NCI-H69 (cell line): ENCODE data around the gene ADGRG2.

Experiments
- DNase-seq: peaks from one replicate; lab custom pipeline; 2025; lab: John Stamatoyannopoulos, UW

ADGRG2 gene

DNA sequence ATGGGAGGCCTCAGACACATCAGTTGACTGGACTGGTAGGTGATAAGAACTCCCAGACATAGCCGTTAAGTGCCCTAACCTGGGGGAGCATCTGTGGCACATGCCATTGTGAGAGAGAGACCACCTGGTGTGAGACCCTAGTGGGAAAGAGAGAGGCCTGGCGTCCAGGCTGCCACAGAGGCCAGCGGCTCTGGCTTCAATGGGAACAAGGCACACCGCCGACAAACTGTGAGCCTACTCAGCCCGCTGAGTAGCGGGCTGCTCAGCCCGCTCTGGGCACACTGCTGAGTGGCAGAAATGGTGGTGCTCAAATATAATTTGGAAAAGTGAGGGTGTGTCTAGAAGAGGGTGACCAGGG, 172.3 kb downstream of the ADGRG2 start:
- DNase-seq = no peak

DNA sequence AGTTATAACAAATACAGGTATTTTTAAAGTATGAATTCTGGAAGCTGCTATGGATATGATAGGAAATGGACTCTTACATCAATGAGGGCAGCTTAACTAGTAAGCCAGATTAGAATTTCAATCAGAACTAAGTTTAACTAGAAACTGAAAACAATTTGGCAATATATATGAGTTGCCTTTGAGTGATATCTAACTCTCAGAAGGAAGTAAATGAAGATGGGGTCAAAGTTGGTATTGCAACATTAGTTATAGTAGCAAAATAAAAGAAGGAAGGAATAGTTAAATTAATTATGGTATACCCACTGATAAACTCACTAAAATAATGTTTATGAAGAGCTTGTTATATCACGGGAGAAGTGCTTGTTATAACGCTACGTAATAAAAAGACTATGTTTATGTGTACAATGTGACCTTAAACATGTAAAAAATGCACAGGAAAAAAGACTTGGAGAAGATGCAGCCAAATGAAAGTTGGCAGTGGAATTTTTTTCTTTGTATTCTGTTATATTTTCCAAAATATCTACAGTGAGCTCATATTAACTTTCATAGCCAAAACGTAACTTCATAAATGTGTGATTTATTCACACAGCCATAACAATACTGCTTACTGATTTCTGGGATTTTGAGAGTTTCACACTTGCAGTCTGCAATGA, 172.9 kb downstream of the ADGRG2 start:
- DNase-seq = no peak

DNA sequence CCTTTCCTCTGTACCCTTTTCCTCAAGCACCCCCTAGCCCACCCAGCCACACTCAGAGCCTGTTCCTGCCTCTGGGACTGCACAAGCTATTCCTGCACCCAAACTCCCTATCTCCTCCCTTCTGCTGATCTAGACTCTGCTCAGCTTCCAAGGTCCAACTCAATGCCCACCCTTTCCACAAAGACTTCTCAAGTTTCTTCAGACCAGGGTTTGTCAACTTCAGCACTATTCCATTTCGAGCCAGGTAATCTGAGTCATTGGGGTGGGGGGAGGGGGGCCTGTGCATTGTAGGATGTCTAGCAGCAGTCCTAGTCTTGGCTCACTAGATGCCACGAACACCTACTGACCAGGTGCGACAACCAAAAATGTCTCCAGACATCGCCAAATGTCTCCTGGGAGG, 175.7 kb downstream of the ADGRG2 start:
- DNase-seq = no peak

DNA sequence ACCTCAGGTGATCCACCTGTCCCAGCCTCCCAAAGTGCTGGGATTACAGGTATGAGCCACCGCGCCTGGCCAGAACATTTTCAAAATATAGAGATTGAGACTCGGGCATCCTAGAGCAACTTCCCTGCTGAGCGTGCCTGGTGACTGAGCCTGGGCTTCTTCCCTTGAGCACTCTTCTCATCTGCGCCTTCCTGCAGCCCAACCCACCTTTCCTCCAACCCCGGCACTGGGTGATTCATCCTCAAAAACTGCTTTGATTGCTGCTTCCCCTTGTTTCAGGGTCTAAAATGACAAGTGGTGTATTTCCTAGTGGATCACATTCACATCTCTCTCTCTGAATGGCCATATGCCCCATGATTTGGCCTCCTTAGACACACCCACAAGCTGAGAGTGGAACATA, 176.1 kb downstream of the ADGRG2 start:
- no peak for DNase-seq

DNA sequence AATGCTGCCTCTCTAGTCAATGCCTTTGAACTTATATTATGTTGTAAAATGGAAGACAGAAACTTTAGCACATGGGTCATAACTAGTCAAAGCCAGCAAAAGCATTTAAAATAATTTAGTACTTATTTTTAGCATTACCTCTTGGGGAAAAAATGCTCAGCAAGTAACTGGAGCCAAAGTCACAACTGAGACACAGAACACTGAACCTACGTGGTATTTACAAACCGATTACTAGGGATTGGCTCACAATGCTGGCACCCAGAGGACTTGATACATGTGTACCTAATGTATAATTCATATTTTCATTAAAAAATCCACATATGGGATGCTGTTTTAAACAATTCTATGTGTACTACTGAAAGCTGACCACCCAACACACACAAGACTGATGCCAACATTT, 176.8 kb downstream of the ADGRG2 start:
- no peak for DNase-seq

DNA sequence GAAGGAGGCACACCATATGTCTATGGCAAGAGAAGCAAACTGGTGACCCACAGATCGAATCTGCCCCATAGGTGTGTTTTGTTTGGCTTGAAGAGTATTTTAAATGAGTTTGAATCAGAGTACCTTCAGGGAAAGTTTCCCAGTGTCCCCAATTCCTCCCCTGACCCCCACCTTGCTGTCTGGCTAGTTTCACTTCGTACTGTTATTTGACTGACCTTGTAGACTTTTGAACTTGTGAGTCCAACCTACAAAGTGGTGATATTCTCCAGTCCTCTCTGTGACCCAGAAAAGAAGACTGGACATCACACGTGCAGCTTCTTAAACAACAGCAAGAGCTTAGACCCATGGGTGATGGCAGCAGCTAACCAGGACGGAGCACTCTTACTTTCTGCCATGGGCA, 177.8 kb downstream of the ADGRG2 start:
- DNase-seq = no peak

DNA sequence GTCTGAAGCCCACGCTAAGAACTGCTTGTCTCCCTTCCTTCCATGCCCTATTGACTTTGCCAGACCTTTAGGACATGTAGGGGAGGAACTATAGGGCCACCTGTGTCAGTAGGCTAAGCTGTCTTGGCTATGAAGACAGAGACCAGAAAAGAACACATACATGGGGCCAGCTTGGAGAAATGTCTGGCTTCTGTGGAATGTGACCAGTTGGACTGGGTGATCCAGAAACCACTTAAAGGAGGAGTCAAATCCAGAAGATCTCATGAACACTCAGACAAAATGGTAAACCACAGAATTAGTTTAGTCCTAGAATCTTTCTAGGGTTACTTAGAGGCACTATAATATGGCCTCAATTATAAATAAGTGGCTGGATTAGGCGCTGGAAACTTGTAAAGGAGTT, 180.4 kb downstream of the ADGRG2 start:
- no peak for DNase-seq
